Stimulated activated CD8-positive, alpha-beta memory T cell treated with anti-CD3 and anti-CD28 coated beads, Interleukin-2, amount 100 ng/mL, for 1 hour (primary cell): ENCODE measurements around the gene DNAJC13.
"Not testable (repeated sequence)": the region's sequence is repeated elsewhere in the genome, so short reads cannot be mapped to it uniquely, and the experiment has no call there.

ENCODE experiments used
- DNase-seq, 2 donors: peaks; one replicate each; pipeline ENCODE4 v3.0.0-alpha.2; 2020; ENCODE audit warnings: low read depth in 2 of 2

Gene DNAJC13

GRCh38 chr3:132416807-132417694 is at the start of gene DNAJC13:
Gene DNAJC13 (plus strand): TSS chr3:132417502. CDS start chr3:132434551, 17,049 bp downstream.
- DNase-seq: peak; percentile 80 to 86

GRCh38 chr3:132368515-132368914 is 48.8 kb upstream of the DNAJC13 start:
- DNase-seq: no peak

GRCh38 chr3:132368962-132369361 is 48.3 kb upstream of the DNAJC13 start:
- DNase-seq: no peak

GRCh38 chr3:132376945-132377354 is 40.4 kb upstream of the DNAJC13 start:
- not testable (repeated sequence) for DNase-seq

GRCh38 chr3:132378048-132378762 is 39.1 kb upstream of the DNAJC13 start:
- DNase-seq: no peak

- DNase-seq: no peak
Observed at GRCh38 chr3:132378846-132379245, 38.5 kb upstream of the DNAJC13 start.

GRCh38 chr3:132380920-132381319 is 36.4 kb upstream of the DNAJC13 start:
- no peak for DNase-seq

GRCh38 chr3:132381348-132381944 is 35.9 kb upstream of the DNAJC13 start:
- DNase-seq: no peak

GRCh38 chr3:132382267-132382666 is 35.0 kb upstream of the DNAJC13 start:
- no peak for DNase-seq

- DNase-seq: no peak
Observed at GRCh38 chr3:132382688-132383194, 34.6 kb upstream of the DNAJC13 start.

- no peak for DNase-seq
Observed at GRCh38 chr3:132386259-132386658, 31.0 kb upstream of the DNAJC13 start.

- DNase-seq: not testable (repeated sequence)
Observed at GRCh38 chr3:132392675-132393074, 24.6 kb upstream of the DNAJC13 start.

GRCh38 chr3:132394320-132394719 is 23.0 kb upstream of the DNAJC13 start:
- no peak for DNase-seq

- DNase-seq: no peak
Observed at GRCh38 chr3:132395126-132395525, 22.2 kb upstream of the DNAJC13 start.

GRCh38 chr3:132396255-132396654 is 21.0 kb upstream of the DNAJC13 start:
- DNase-seq: no peak

GRCh38 chr3:132396776-132397175 is 20.5 kb upstream of the DNAJC13 start:
- not testable (repeated sequence) for DNase-seq

- no peak for DNase-seq
Observed at GRCh38 chr3:132399054-132399929, 18.0 kb upstream of the DNAJC13 start.

GRCh38 chr3:132401255-132401654 is 16.0 kb upstream of the DNAJC13 start:
- no peak for DNase-seq

GRCh38 chr3:132404276-132404675 is 13.0 kb upstream of the DNAJC13 start:
- DNase-seq: no peak

GRCh38 chr3:132405188-132405587 is 12.1 kb upstream of the DNAJC13 start:
- no peak for DNase-seq

GRCh38 chr3:132405609-132406299 is 11.5 kb upstream of the DNAJC13 start:
- no peak for DNase-seq
